Measurements from ENCODE around the gene CYSTM1.
A peak's percentile ranks its signal among the peaks of the same experiment; 100 is the strongest.

Gene CYSTM1

DNA sequence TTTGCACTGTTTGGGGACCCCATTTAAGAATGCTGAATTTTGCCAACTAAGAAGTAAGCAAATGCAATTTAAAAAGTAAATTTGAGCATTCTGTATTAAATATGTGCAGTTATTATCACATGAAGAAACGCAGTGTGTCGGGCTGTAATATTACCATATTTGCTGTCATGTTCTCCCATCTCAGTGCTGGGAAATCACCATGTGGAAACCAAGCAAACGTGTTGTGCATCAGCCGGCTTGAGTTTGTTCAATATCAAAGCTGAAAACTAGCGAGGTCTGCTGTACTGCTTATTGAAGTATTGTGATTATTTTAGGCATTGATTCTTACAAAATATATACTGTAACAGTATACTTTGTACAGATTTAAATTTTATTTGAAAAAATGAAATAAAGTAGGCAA is 46.6 kb upstream of the CYSTM1 start:
- H3K4me3 ChIP-seq (ENCODE audit: low read length): no peak overlapping the region
- no peak overlapping the region for H3K27ac ChIP-seq (ENCODE audit: low read depth, low read length)
- H3K4me1 ChIP-seq (ENCODE audit: control insufficient read depth, low read length): peaks cover 22% of the 10 kb centered on the region
- H3F3A ChIP-seq (ENCODE audit: control insufficient read depth, insufficient read depth): no peaks in the 10 kb centered on the region
- no peak overlapping the region for H3K4me2 ChIP-seq (ENCODE audit: low read length)
- no peaks in the 10 kb centered on the region for H3K9me3 ChIP-seq (ENCODE audit: control insufficient read depth, insufficient read depth, low read length)
- H4K20me1 ChIP-seq (ENCODE audit: control insufficient read depth, insufficient read depth, low read depth, low read length): 0 out of 2 replicates have a peak, but pooled peaks cover 3% of the 10 kb centered on the region
- TF ChIP-seq EZH2phosphoT487 (IDR thresholded peaks at IDR 0.05; ENCODE audit: borderline replicate concordance, low read length): no peak
- TF ChIP-seq, protein P1, sequence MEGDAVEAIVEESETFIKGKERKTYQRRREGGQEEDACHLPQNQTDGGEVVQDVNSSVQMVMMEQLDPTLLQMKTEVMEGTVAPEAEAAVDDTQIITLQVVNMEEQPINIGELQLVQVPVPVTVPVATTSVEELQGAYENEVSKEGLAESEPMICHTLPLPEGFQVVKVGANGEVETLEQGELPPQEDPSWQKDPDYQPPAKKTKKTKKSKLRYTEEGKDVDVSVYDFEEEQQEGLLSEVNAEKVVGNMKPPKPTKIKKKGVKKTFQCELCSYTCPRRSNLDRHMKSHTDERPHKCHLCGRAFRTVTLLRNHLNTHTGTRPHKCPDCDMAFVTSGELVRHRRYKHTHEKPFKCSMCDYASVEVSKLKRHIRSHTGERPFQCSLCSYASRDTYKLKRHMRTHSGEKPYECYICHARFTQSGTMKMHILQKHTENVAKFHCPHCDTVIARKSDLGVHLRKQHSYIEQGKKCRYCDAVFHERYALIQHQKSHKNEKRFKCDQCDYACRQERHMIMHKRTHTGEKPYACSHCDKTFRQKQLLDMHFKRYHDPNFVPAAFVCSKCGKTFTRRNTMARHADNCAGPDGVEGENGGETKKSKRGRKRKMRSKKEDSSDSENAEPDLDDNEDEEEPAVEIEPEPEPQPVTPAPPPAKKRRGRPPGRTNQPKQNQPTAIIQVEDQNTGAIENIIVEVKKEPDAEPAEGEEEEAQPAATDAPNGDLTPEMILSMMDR (IDR thresholded peaks at IDR 0.05; ENCODE audit: low read depth, low read length, poor library complexity, severe bottlenecking): no peak
- peaks cover 31% of the 10 kb centered on the region for H3K79me2 ChIP-seq (ENCODE audit: control insufficient read depth, low read length)
- H3K9me2 ChIP-seq (replicated peaks; ENCODE audit: control insufficient read depth, low read length): no peaks in the 10 kb centered on the region
- no peaks in the 10 kb centered on the region for H3K36me3 ChIP-seq (ENCODE audit: control insufficient read depth, low read length)
- no peaks in the 10 kb centered on the region for H3K27me3 ChIP-seq (ENCODE audit: control insufficient read depth, low read length)

DNA sequence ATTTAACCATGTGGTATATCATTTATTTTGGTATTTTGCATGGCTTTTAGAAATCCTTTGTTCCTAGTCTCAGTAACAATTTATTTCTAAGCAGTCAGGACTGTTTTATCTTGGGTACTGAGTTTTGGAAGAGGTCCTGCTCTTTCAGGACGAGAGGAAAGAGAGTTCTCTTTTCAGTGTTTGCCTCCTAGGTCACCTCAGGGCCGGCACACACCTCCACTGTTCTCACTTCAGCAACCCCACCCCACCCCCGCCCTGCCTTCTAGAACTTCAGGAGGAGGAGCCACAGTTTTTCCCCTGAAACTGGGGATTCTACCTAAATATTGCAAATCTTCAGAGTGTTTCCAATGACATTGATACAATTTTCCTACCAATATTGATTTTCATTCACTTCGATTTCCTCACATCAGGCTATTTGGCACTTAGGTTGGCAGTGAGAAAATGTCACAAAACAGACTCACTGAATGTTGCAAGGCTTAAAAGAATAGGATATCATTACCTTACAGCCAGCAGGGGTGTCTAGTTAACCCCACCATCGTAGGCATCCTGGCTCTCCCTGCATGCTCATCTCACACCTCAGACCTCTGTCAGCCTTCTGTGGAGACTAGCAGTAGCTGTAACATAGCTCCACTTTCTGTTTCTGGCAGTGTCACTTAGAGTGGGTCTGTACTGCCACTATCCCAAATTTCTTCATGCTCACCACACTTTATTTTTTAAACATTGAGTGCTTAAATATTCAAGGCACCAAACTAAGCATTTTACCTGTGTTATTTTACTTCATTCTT is 43.8 kb upstream of the CYSTM1 start:
- no peaks in the 10 kb centered on the region for H3F3A ChIP-seq (ENCODE audit: control insufficient read depth, insufficient read depth)
- no peak overlapping the region for H3K4me3 ChIP-seq (ENCODE audit: low read length)
- H3K9me3 ChIP-seq (ENCODE audit: control insufficient read depth, insufficient read depth, low read length): no peaks in the 10 kb centered on the region
- H4K20me1 ChIP-seq (ENCODE audit: control insufficient read depth, insufficient read depth, low read depth, low read length): no peaks in the 10 kb centered on the region
- no peak overlapping the region for H3K27ac ChIP-seq (ENCODE audit: low read depth, low read length)
- H3K27me3 ChIP-seq (ENCODE audit: control insufficient read depth, low read length): no peaks in the 10 kb centered on the region
- H3K4me1 ChIP-seq (ENCODE audit: control insufficient read depth, low read length): peaks cover 22% of the 10 kb centered on the region
- H3K4me2 ChIP-seq (ENCODE audit: low read length): peak overlapping the region; percentile 32
- no peaks in the 10 kb centered on the region for H3K9me2 ChIP-seq (replicated peaks; ENCODE audit: control insufficient read depth, low read length)
- no peaks in the 10 kb centered on the region for H3K36me3 ChIP-seq (ENCODE audit: control insufficient read depth, low read length)
- no peak for TF ChIP-seq EZH2phosphoT487 (IDR thresholded peaks at IDR 0.05; ENCODE audit: borderline replicate concordance, low read length)
- TF ChIP-seq, protein P1 (IDR thresholded peaks at IDR 0.05; ENCODE audit: low read depth, low read length, poor library complexity, severe bottlenecking): no peak
- peaks cover 15% of the 10 kb centered on the region for H3K79me2 ChIP-seq (ENCODE audit: control insufficient read depth, low read length)

DNA sequence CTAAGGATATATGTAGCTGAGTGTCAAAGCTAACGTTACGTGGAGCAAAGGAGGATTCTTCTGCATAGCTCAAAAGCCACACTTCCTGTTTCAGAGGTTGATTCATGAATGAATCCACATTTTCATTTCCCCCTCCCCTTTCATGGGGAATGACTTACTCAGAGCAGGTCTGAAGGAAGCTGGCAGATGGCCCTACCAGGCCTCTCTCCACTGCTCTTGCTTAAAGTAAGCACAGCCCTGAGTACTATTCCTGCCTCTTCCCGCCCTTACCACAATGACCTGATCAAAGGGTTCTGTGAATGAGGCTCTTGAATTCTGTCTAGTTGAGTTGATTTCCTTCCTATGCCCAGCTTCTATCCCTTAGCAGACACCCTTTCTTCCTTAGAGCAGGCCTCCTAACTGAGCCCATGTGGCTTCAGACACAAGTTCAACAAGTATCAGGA is 43.0 kb upstream of the CYSTM1 start:
- Histone ChIP-seq H3K9me3 (ENCODE audit: control insufficient read depth, insufficient read depth, low read length) (no peaks in the 10 kb centered on the region), H3K27me3 (ENCODE audit: control insufficient read depth, low read length) (no peaks in the 10 kb centered on the region), H3K9me2 (replicated peaks; ENCODE audit: control insufficient read depth, low read length) (no peaks in the 10 kb centered on the region), H3K4me2 (ENCODE audit: low read length) (peak overlapping the region; percentile 32), H3K79me2 (ENCODE audit: control insufficient read depth, low read length) (peaks cover 7% of the 10 kb centered on the region), H4K20me1 (ENCODE audit: control insufficient read depth, insufficient read depth, low read depth, low read length) (no peaks in the 10 kb centered on the region), H3K36me3 (ENCODE audit: control insufficient read depth, low read length) (no peaks in the 10 kb centered on the region), H3K4me1 (ENCODE audit: control insufficient read depth, low read length) (peaks cover 22% of the 10 kb centered on the region), H3K27ac (ENCODE audit: low read depth, low read length) (no peak overlapping the region), H3K4me3 (ENCODE audit: low read length) (0 out of 2 replicates have a peak overlapping the region, but pooled peaks have one; percentile 2), H3F3A (ENCODE audit: control insufficient read depth, insufficient read depth) (no peaks in the 10 kb centered on the region)
- TF ChIP-seq EZH2phosphoT487 (IDR thresholded peaks at IDR 0.05; ENCODE audit: borderline replicate concordance, low read length): no peak
- TF ChIP-seq, protein P1 (IDR thresholded peaks at IDR 0.05; ENCODE audit: low read depth, low read length, poor library complexity, severe bottlenecking): no peak

Data from DOHH2 (cell line).